Measurements from ENCODE around the gene PYGM.

PYGM gene

DNA sequence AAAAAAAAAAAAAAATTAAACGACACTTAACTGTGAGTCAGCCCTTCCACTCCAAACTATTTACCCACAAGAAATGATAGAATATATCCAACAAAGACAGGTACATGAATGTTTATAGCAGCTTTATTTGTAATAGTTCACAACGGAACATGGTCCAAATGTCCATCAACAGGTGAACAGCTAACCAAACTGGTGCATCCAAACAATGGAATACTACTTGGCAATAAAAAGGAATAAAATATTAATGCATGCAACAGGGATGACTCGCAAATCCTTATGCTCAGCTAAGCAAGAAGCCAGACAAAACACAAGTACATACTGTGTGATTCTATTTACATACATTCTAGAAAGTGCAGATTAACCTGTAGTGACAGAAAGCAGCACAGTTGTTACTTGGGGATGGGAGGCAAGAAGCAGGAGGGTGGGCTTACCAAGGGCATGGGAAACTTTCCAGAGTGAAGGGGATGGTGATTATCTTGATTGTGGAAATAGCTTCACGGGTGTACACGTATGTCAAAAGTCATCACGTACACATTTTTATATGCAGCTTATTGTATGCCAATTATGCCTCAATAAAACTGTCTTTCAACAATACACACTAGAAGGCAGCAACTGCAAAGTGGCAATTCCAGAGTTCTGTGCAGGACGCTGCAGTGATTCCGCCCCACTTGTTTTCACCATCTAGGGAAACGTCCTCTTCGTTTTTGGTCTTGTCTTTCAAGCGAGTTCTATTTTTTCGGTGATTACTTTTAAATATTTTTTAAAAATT, 25.2 kb upstream of the PYGM start:
- H3K27ac Mint-ChIP-seq = no peak overlapping the region
- ATAC-seq (ENCODE audit: low read depth) (no peak), DNase-seq (ENCODE audit: low spot score in 2 of 2) (no peak)
- no peaks in the 10 kb centered on the region for H3K27me3 Mint-ChIP-seq
- no peak overlapping the region for H3K4me3 Mint-ChIP-seq
- no peaks in the 10 kb centered on the region for H3K9me3 Mint-ChIP-seq
- H3K4me1 Mint-ChIP-seq = peaks cover 14% of the 10 kb centered on the region
- H3K36me3 Mint-ChIP-seq = peaks cover under 1% of the 10 kb centered on the region

DNA sequence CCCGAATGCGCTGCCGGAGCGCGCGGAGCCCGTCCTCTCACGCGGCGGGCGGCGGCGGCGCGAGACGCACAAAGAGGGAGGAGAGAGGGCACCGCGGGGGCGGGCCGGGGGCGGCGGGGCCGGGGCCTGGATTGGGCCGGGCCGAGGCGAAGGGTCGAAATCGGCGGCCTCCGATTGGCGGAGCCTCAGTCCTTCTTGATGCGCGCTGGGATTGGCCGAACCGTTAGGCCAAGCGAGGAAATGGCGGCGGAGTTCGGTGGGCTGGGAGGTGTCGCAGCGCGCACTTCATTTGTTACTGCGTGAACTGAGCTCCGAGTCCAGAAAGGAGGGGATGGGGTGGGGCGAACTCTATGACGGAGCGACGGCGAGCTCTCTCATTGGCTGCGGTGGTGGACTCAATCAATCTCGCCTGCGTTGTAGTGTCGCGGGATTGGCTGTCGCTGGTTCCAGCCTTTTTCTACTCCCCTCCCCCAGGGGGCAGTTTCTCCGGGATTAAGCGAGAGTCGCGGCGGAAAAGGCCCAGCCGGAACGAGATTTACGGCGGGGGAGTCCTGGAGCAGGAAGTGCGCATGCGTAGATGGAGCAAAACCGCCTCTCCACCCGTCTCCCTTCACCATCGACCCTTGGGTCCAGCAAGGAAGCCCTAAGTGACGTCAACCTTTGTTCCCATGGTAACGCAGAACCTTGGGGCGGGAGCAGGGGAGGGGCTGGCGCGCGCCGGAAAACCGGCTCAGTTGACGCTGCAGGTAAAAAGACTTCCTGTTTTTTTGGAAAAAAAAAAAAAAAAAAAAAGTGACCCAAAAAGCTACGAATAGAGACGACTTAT, 18.9 kb upstream of the PYGM start, which contains the start of gene SF1:
SF1 (minus strand) TSS at position 70 of the 826 bp plus-strand sequence. CDS start 150 bp downstream, outside the sequence.
- Mint-ChIP-seq H3K4me1 (peaks cover 35% of the 10 kb centered on the region), H3K27ac (peak within 1 kb of the TSS; percentile 100), H3K36me3 (peaks cover 23% of the 10 kb centered on the region), H3K9me3 (no peaks in the 10 kb centered on the region), H3K4me3 (peak within 1 kb of the TSS; percentile 89), H3K27me3 (no peaks in the 10 kb centered on the region)
- peak; percentile 79 for ATAC-seq (ENCODE audit: low read depth)
- peak; percentile 90 to 99 for DNase-seq (ENCODE audit: low spot score in 2 of 2)

GRCh38 chr11:64778223-64778472, 18.4 kb upstream of the PYGM start:
- peak overlapping the region; percentile 100 for H3K27ac Mint-ChIP-seq
- DNase-seq (ENCODE audit: low spot score in 2 of 2) (no peak), ATAC-seq (ENCODE audit: low read depth) (peak; percentile 1)
- H3K27me3 Mint-ChIP-seq = no peaks in the 10 kb centered on the region
- peaks cover 37% of the 10 kb centered on the region for H3K4me1 Mint-ChIP-seq
- H3K9me3 Mint-ChIP-seq = no peaks in the 10 kb centered on the region
- peak overlapping the region; percentile 89 for H3K4me3 Mint-ChIP-seq
- H3K36me3 Mint-ChIP-seq = peaks cover 28% of the 10 kb centered on the region

GRCh38 chr11:64777449-64778222, 17.9 kb upstream of the PYGM start:
- Mint-ChIP-seq H3K27ac (peak overlapping the region; percentile 100), H3K4me1 (peaks cover 36% of the 10 kb centered on the region), H3K9me3 (no peaks in the 10 kb centered on the region), H3K27me3 (no peaks in the 10 kb centered on the region), H3K36me3 (peaks cover 30% of the 10 kb centered on the region), H3K4me3 (peak overlapping the region; percentile 86)
- DNase-seq (ENCODE audit: low spot score in 2 of 2) (peak; percentile 74 to 78), ATAC-seq (ENCODE audit: low read depth) (peak; percentile 6)

- H3K4me1 Mint-ChIP-seq = peaks cover 37% of the 10 kb centered on the region
- no peaks in the 10 kb centered on the region for H3K27me3 Mint-ChIP-seq
- ATAC-seq (ENCODE audit: low read depth) (no peak), DNase-seq (ENCODE audit: low spot score in 2 of 2) (no peak)
- peaks cover 35% of the 10 kb centered on the region for H3K36me3 Mint-ChIP-seq
- no peaks in the 10 kb centered on the region for H3K9me3 Mint-ChIP-seq
- H3K4me3 Mint-ChIP-seq = peak overlapping the region; percentile 86
- H3K27ac Mint-ChIP-seq = peak overlapping the region; percentile 90
These were observed 17.1 kb upstream of the PYGM start for GRCh38 chr11:64776875-64777274.

GRCh38 chr11:64776425-64776824, 16.7 kb upstream of the PYGM start:
- ATAC-seq (ENCODE audit: low read depth) (no peak), DNase-seq (ENCODE audit: low spot score in 2 of 2) (no peak)
- Mint-ChIP-seq H3K4me1 (peaks cover 40% of the 10 kb centered on the region), H3K9me3 (no peaks in the 10 kb centered on the region), H3K36me3 (peaks cover 37% of the 10 kb centered on the region), H3K27me3 (no peaks in the 10 kb centered on the region), H3K27ac (peak overlapping the region; percentile 90), H3K4me3 (peak overlapping the region; percentile 86)

GRCh38 chr11:64774144-64774543, 14.4 kb upstream of the PYGM start:
- Mint-ChIP-seq H3K27me3 (no peaks in the 10 kb centered on the region), H3K9me3 (no peaks in the 10 kb centered on the region), H3K27ac (peak overlapping the region; percentile 75), H3K4me3 (no peak overlapping the region), H3K4me1 (peaks cover 48% of the 10 kb centered on the region), H3K36me3 (peaks cover 52% of the 10 kb centered on the region)
- ATAC-seq (ENCODE audit: low read depth) = no peak
- no peak for DNase-seq (ENCODE audit: low spot score in 2 of 2)

- Mint-ChIP-seq H3K36me3 (peaks cover 67% of the 10 kb centered on the region), H3K4me1 (peaks cover 58% of the 10 kb centered on the region), H3K27me3 (no peaks in the 10 kb centered on the region), H3K9me3 (no peaks in the 10 kb centered on the region), H3K27ac (peak overlapping the region; percentile 89), H3K4me3 (peak overlapping the region; percentile 80)
- ATAC-seq (ENCODE audit: low read depth) (peak; percentile 61), DNase-seq (ENCODE audit: low spot score in 2 of 2) (no peak)
These were observed 12.7 kb upstream of the PYGM start for GRCh38 chr11:64772303-64773018.

DNA sequence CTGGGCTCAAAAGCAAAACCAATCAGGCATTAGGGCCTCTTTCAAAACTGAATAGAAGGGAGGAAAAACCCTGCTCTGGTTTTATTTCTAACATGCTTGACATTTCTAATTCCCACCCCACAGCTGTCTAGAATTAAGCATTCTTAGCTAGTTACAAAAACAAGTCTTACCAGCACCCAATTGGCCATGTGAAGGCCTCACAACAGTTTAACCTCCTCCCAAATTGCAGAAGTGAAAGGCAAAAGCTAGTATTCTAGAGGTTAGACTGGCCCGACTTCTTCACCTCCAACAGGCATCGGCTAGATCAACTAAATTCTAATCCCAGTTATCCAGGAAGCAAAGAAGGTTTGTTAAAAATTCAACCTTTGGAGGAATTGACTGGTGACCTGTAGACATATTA, 12.1 kb upstream of the PYGM start:
- Mint-ChIP-seq H3K36me3 (peaks cover 61% of the 10 kb centered on the region), H3K4me3 (peak overlapping the region; percentile 80), H3K27ac (peak overlapping the region; percentile 89), H3K4me1 (peaks cover 55% of the 10 kb centered on the region), H3K9me3 (no peaks in the 10 kb centered on the region), H3K27me3 (no peaks in the 10 kb centered on the region)
- peak; percentile 89 for ATAC-seq (ENCODE audit: low read depth)
- DNase-seq (ENCODE audit: low spot score in 2 of 2) = peak in 1 of 2 donors; percentile 55

- H3K36me3 Mint-ChIP-seq = peaks cover 60% of the 10 kb centered on the region
- peaks cover 51% of the 10 kb centered on the region for H3K4me1 Mint-ChIP-seq
- H3K4me3 Mint-ChIP-seq = peak overlapping the region; percentile 5
- no peaks in the 10 kb centered on the region for H3K27me3 Mint-ChIP-seq
- H3K27ac Mint-ChIP-seq = peak overlapping the region; percentile 89
- ATAC-seq (ENCODE audit: low read depth) (no peak), DNase-seq (ENCODE audit: low spot score in 2 of 2) (no peak)
- no peaks in the 10 kb centered on the region for H3K9me3 Mint-ChIP-seq
These were observed 10.3 kb upstream of the PYGM start for GRCh38 chr11:64770120-64770519.

- H3K4me1 Mint-ChIP-seq = peaks cover 55% of the 10 kb centered on the region
- no peaks in the 10 kb centered on the region for H3K27me3 Mint-ChIP-seq
- H3K36me3 Mint-ChIP-seq = peaks cover 61% of the 10 kb centered on the region
- H3K9me3 Mint-ChIP-seq = no peaks in the 10 kb centered on the region
- H3K4me3 Mint-ChIP-seq = peak overlapping the region; percentile 35
- H3K27ac Mint-ChIP-seq = peak overlapping the region; percentile 67
- DNase-seq (ENCODE audit: low spot score in 2 of 2) (no peak), ATAC-seq (ENCODE audit: low read depth) (no peak)
These were observed 9.5 kb upstream of the PYGM start for GRCh38 chr11:64769283-64769682.

DNA sequence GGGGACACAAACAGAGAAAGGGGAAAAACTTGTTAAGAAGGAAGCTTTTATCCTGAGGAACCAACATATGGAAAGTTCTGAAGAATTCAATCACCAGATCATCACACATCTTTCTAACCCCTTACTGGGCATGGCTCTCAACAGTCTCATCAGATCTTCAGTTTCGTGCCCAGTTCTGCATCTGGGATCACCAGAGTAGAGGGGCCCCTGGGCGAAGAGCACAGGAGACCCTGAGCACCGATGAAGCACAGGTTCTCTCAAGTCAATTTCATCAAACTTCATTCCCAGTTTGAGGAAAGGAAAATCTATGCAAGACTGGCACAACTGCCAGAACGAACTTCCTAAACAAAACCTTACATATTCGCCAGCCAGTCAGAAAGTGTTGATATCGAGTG, 8.5 kb upstream of the PYGM start:
- DNase-seq (ENCODE audit: low spot score in 2 of 2) (no peak), ATAC-seq (ENCODE audit: low read depth) (no peak)
- Mint-ChIP-seq H3K4me3 (no peak overlapping the region), H3K9me3 (no peaks in the 10 kb centered on the region), H3K36me3 (peaks cover 59% of the 10 kb centered on the region), H3K27me3 (no peaks in the 10 kb centered on the region), H3K27ac (no peak overlapping the region), H3K4me1 (peaks cover 57% of the 10 kb centered on the region)
